ENCODE measurements around the gene MYO5B.

DNA sequence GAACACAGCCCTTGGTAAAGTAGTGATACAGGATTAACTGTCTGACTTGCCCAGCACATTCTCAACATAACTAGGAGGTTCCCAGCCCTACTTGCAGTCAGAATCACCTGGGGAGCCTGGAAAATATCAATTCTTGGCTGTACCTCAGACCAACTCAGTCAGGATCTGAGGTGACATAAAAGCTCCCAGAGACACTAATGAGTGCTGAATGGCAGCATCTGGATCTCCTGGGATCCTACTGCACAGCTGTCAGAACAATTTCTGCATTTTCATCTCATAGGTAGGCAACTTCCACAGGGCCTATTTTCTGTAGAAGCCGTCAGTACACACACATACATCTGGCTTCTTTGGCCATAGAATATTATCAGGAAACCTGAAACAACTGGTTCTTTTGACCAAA is 138.8 kb downstream of the MYO5B start:
- TF ChIP-seq, protein P1, sequence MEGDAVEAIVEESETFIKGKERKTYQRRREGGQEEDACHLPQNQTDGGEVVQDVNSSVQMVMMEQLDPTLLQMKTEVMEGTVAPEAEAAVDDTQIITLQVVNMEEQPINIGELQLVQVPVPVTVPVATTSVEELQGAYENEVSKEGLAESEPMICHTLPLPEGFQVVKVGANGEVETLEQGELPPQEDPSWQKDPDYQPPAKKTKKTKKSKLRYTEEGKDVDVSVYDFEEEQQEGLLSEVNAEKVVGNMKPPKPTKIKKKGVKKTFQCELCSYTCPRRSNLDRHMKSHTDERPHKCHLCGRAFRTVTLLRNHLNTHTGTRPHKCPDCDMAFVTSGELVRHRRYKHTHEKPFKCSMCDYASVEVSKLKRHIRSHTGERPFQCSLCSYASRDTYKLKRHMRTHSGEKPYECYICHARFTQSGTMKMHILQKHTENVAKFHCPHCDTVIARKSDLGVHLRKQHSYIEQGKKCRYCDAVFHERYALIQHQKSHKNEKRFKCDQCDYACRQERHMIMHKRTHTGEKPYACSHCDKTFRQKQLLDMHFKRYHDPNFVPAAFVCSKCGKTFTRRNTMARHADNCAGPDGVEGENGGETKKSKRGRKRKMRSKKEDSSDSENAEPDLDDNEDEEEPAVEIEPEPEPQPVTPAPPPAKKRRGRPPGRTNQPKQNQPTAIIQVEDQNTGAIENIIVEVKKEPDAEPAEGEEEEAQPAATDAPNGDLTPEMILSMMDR (IDR thresholded peaks at IDR 0.05) = no peak
- TF ChIP-seq POLR2A (IDR thresholded peaks at IDR 0.05) = no peak
